Coronary artery (tissue), 2 donors: ENCODE data around the gene ZNF536.

Experiments
- DNase-seq: peaks from one replicate; pipeline ENCODE4 v3.0.0-alpha.2; 2017; ENCODE audit warnings: low spot score
- H3K27ac ChIP-seq, 2 donors: fragments of 200-600 bp; sonication (generic); one replicate each; pipeline ENCODE4 v1.5.1; 2016 to 2019
- H3K4me3 ChIP-seq: fragments of 200-600 bp; sonication (generic); 2 replicates; pipeline ENCODE4 v1.5.1; 2016; ENCODE audit warnings: mild to moderate bottlenecking, moderate library complexity
- TF ChIP-seq, protein P1 (sequence below): fragments of 200-600 bp; sonication (generic); IDR thresholded peaks from one replicate; pipeline ENCODE4 v1.5.1; 2019; ENCODE audit warnings: antibody characterized with exemption

Gene ZNF536

DNA sequence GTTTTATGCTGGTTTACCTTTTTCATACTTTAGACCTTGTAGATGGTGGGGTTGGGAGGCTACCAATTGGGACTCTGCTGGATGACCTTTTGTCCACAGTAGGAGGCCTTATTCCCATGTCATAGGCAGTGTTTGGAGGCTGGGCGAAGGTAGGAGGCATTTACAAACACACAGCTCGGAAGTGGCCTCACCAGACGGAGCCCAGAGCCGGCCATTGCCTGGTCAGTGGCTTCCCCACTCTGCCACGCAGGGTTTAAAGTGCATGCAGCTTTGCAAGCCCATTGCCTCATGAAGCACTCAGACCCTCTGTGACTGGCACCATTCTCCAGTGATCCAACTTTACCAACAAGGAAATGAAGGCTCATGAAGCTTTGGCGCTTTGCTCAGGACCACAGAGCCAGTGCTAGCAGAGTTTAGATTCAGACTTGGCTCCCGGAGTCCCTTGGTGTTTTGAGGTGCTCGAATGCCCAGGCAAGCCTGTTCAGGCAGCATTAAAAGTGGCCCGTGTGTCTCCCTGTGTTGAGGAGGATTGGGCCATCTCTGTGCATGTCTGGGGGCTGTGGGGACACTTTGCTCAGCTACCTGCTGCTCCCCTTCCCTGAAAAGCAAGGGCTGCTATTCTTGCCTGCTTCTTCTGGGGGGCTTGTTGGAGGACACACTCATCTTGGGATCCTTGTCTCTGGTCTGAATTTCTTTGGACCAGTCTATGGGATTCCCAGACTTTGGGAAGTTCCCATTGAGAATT lies 148.7 kb downstream of the ZNF536 start:
- H3K27ac ChIP-seq: no peak overlapping the region
- TF ChIP-seq, protein P1, sequence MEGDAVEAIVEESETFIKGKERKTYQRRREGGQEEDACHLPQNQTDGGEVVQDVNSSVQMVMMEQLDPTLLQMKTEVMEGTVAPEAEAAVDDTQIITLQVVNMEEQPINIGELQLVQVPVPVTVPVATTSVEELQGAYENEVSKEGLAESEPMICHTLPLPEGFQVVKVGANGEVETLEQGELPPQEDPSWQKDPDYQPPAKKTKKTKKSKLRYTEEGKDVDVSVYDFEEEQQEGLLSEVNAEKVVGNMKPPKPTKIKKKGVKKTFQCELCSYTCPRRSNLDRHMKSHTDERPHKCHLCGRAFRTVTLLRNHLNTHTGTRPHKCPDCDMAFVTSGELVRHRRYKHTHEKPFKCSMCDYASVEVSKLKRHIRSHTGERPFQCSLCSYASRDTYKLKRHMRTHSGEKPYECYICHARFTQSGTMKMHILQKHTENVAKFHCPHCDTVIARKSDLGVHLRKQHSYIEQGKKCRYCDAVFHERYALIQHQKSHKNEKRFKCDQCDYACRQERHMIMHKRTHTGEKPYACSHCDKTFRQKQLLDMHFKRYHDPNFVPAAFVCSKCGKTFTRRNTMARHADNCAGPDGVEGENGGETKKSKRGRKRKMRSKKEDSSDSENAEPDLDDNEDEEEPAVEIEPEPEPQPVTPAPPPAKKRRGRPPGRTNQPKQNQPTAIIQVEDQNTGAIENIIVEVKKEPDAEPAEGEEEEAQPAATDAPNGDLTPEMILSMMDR: no peak
- DNase-seq: peak; percentile 52

DNA sequence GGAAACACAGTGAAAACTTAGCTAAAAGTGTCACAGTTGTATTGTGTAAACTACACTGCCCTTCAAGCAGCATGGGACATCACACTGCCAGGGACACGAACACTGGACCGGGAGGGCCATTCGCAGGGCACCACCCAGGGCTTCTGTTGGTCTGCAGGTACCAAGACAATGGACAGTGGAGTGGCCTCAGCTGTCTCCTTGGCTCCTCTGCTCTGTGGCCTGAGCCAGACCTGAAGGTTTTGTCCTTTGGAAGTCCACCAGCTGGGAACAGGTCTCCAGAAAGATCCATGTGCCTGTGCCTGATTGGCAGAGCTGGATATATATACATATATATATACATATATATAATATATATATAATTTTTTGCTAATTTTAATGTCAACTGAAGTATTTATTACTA lies 149.8 kb downstream of the ZNF536 start:
- TF ChIP-seq, protein P1: no peak
- DNase-seq: peak; percentile 28
- no peak overlapping the region for H3K4me3 ChIP-seq
- no peak overlapping the region for H3K27ac ChIP-seq

More for the DNA sequence above, 148.7 kb downstream of the ZNF536 start:
- no peak overlapping the region for H3K4me3 ChIP-seq

DNA sequence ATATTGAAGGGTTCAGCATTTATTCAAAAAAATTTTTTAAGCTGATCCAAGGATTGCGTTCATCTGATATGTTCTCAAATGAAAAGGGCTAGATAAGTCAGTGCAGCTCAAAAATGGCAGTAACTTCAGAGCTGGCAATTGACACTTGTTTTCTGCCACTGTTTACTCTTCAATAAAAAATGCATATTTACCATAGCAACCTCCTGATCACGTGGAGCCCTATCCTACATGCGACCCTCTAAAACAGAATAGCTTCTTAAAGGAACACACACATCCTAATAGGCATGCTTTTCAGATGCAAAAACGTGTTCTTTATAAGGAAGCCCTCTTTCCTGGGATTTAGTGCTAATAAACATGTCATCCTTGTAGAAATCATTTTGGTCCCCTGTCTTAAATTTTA lies 150.2 kb downstream of the ZNF536 start:
- H3K27ac ChIP-seq: no peak overlapping the region
- TF ChIP-seq, protein P1: no peak
- no peak for DNase-seq
- no peak overlapping the region for H3K4me3 ChIP-seq

DNA sequence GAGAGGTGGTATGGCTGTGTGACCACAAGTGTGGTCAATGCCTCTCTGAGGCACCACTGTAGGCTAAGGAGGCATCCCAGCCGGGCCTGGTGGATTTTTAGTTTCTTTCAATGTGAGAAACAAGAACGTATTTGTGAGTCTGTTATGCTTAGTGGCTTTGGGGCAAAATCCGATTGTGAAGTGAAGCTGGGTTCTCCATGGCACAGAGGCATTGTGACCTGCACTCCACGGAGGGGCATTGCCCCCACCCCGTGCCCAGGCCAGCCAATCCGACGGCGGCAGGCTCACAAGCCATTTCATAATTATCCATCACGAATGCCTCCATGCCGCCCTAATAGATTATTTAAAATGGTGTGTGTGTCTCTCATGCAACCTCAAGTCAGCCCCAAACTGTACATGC lies 151.6 kb downstream of the ZNF536 start:
- H3K27ac ChIP-seq: no peak overlapping the region
- TF ChIP-seq, protein P1: no peak
- DNase-seq: peak; percentile 21
- no peak overlapping the region for H3K4me3 ChIP-seq

DNA sequence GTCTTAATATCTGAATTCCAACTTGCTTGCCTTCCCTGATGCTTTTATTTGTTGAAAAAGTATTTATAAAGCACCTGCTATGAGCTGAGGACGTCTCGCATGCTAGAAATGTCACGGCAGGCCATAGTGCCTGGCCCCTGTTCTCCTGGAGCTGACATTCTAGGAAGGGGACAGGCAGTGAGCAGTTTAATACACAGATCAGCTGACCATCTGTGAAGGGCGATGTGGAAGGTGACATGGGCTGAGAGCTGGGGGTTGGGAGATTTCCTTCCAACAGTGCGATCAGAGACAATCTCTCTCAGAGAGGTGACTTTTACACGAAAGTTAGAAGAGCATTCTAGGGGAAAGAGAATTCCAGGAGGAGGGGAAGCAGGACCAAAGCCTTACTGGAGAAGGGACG lies 153.2 kb downstream of the ZNF536 start:
- no peak overlapping the region for H3K27ac ChIP-seq
- peak; percentile 29 for DNase-seq
- no peak overlapping the region for H3K4me3 ChIP-seq
- TF ChIP-seq, protein P1: no peak

DNA sequence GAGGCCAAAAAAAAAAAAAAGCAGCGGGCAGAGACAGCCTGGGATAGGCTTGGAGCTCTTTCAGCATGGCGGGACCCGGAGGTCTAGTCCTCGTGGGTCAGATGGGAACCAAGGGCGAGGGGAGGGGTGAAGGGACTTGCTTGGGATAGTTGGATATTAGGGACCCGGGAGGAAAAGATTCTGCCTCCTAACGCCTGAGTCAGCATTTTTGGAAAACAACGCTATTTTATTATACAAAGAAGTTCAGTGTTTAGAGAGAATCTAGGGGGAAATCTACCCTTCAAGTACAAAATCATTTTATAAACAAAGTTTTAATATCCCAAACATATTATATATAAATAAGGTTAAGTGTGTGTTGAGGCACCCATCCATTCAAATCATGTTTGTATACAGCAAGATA lies 156.7 kb downstream of the ZNF536 start:
- TF ChIP-seq, protein P1: no peak
- no peak overlapping the region for H3K4me3 ChIP-seq
- DNase-seq: no peak
- H3K27ac ChIP-seq: no peak overlapping the region

DNA sequence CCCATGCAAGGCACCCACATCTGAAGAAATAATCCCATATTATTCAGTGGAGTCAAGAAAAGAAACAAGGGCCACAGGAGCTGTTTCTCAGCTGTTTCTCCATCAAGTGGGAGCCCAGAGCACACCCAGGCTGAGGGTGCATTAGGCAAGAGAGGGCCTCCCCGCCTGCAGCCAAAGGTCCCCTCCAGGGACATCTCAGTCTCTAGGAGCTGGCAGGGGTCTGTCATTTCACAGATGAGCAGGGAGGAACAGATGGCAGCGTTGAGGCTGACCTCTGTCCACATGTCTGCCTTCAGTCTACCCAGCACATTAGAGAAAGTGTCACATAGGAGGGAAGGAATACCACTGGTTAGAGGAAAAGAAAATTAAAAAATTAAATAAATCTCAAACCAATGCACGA lies 157.7 kb downstream of the ZNF536 start:
- no peak for DNase-seq
- H3K4me3 ChIP-seq: no peak overlapping the region
- no peak overlapping the region for H3K27ac ChIP-seq
- TF ChIP-seq, protein P1: no peak
